SU-DHL-6 (cell line): ENCODE results near the gene CDC25A.

ENCODE experiments used
- EZH2phosphoT487 ChIP-seq: fragments of 200-600 bp; sonication (generic), shearing (Covaris generic); conservative IDR thresholded peaks from 2 replicates; pipeline ENCODE4 v1.6.1; 2018; ENCODE audit warnings: mild to moderate bottlenecking, antibody characterized with exemption, low read length, moderate library complexity, mixed read lengths
- TF ChIP-seq, protein P1 (sequence below): fragments of 200-600 bp; sonication (generic); IDR thresholded peaks from one replicate; pipeline ENCODE4 v1.5.1; 2017; ENCODE audit warnings: antibody characterized with exemption, mild to moderate bottlenecking, low read length, moderate library complexity; ENCODE audit not compliant: insufficient read depth, poor library complexity, severe bottlenecking

DNA sequence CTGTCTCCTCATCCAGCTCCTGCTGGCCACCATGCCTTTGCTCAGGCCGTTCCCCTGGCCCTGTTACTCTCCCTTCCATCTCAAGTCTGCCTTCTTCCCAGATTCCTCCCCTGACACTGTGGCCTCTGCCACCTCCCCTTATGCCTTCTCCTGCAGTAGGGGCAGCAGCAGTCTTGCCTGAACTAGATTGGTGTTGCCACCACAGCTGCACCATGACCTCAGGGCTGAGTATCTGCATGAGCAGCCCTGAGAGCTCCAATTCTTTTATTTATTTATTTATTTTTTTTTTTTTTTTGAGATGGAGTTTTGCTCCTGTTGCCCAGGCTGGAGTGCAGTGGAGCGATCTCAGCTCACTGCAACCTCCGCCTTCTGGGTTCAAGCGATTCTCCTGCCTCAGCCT, 21.2 kb upstream of the CDC25A start:
- TF ChIP-seq, protein P1, sequence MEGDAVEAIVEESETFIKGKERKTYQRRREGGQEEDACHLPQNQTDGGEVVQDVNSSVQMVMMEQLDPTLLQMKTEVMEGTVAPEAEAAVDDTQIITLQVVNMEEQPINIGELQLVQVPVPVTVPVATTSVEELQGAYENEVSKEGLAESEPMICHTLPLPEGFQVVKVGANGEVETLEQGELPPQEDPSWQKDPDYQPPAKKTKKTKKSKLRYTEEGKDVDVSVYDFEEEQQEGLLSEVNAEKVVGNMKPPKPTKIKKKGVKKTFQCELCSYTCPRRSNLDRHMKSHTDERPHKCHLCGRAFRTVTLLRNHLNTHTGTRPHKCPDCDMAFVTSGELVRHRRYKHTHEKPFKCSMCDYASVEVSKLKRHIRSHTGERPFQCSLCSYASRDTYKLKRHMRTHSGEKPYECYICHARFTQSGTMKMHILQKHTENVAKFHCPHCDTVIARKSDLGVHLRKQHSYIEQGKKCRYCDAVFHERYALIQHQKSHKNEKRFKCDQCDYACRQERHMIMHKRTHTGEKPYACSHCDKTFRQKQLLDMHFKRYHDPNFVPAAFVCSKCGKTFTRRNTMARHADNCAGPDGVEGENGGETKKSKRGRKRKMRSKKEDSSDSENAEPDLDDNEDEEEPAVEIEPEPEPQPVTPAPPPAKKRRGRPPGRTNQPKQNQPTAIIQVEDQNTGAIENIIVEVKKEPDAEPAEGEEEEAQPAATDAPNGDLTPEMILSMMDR = no peak
- no peak for TF ChIP-seq EZH2phosphoT487
